Limb (tissue), 2 donors: ENCODE measurements around the gene RBL1.
"Not testable (repeated sequence)": the region's sequence is repeated elsewhere in the genome, so short reads cannot be mapped to it uniquely, and the experiment has no call there.

Experiments used
- DNase-seq, 2 donors: peaks; one replicate each; pipeline ENCODE4 v3.0.0-alpha.2; 2016; ENCODE audit errors: extremely low spot score in 2 of 2

The RBL1 gene

GRCh38 chr20:37075932-37076685 is 19.7 kb downstream of the RBL1 start:
- DNase-seq = no peak

- no peak for DNase-seq
Measured at GRCh38 chr20:37072293-37073196, 23.3 kb downstream of the RBL1 start.

- DNase-seq = no peak
Measured at GRCh38 chr20:37071481-37071911, 24.3 kb downstream of the RBL1 start.

GRCh38 chr20:37069563-37069962 is 26.2 kb downstream of the RBL1 start:
- not testable (repeated sequence) for DNase-seq

- DNase-seq = no peak
Measured at GRCh38 chr20:37066168-37066567, 29.6 kb downstream of the RBL1 start.

- no peak for DNase-seq
Measured at GRCh38 chr20:37055276-37055675, 40.5 kb downstream of the RBL1 start.

GRCh38 chr20:37053230-37053950 is 42.4 kb downstream of the RBL1 start:
- no peak for DNase-seq

- no peak for DNase-seq
Measured at GRCh38 chr20:37042986-37043972, 52.5 kb downstream of the RBL1 start.

- not testable (repeated sequence) for DNase-seq
Measured at GRCh38 chr20:37039366-37039765, 56.4 kb downstream of the RBL1 start.

- no peak for DNase-seq
Measured at GRCh38 chr20:37032077-37032476, 63.7 kb downstream of the RBL1 start.

GRCh38 chr20:37020636-37021035 is 75.2 kb downstream of the RBL1 start:
- no peak for DNase-seq

GRCh38 chr20:37012631-37013030 is 83.2 kb downstream of the RBL1 start:
- DNase-seq = not testable (repeated sequence)

GRCh38 chr20:37011858-37012257 is 83.9 kb downstream of the RBL1 start:
- not testable (repeated sequence) for DNase-seq

GRCh38 chr20:37011147-37011546 is 84.7 kb downstream of the RBL1 start:
- no peak for DNase-seq

GRCh38 chr20:37007898-37008649 is 87.7 kb downstream of the RBL1 start:
- no peak for DNase-seq

- DNase-seq = not testable (repeated sequence)
Measured at GRCh38 chr20:37005062-37005942, 90.5 kb downstream of the RBL1 start.

GRCh38 chr20:37001634-37002033 is 94.2 kb downstream of the RBL1 start:
- DNase-seq = not testable (repeated sequence)

GRCh38 chr20:37000171-37000570 is 95.6 kb downstream of the RBL1 start:
- not testable (repeated sequence) for DNase-seq

GRCh38 chr20:36998652-36999051 is 97.1 kb downstream of the RBL1 start:
- no peak for DNase-seq
